Activated naive CD8-positive, alpha-beta T cell (primary cell): ENCODE measurements around the gene TAS1R2.
"Not testable (repeated sequence)": the region's sequence is repeated elsewhere in the genome, so short reads cannot be mapped to it uniquely, and the experiment has no call there.

ENCODE experiments used
- H3K27ac Mint-ChIP-seq: one replicate; pipeline ENCODE4 v1.8.0; 2021; ENCODE audit warnings: mixed read lengths
- H3K27me3 Mint-ChIP-seq: one replicate; pipeline ENCODE4 v1.8.0; 2021; ENCODE audit warnings: mixed read lengths
- H3K36me3 Mint-ChIP-seq: one replicate; pipeline ENCODE4 v1.8.0; 2021; ENCODE audit warnings: mixed read lengths
- H3K4me1 Mint-ChIP-seq: one replicate; pipeline ENCODE4 v1.8.0; 2021; ENCODE audit warnings: low read depth, mixed read lengths
- H3K4me3 Mint-ChIP-seq: one replicate; pipeline ENCODE4 v1.8.0; 2021; ENCODE audit warnings: mild to moderate bottlenecking, mixed read lengths
- H3K9me3 Mint-ChIP-seq: one replicate; pipeline ENCODE4 v1.8.0; 2021; ENCODE audit warnings: low read depth, mixed read lengths

TAS1R2 gene

DNA sequence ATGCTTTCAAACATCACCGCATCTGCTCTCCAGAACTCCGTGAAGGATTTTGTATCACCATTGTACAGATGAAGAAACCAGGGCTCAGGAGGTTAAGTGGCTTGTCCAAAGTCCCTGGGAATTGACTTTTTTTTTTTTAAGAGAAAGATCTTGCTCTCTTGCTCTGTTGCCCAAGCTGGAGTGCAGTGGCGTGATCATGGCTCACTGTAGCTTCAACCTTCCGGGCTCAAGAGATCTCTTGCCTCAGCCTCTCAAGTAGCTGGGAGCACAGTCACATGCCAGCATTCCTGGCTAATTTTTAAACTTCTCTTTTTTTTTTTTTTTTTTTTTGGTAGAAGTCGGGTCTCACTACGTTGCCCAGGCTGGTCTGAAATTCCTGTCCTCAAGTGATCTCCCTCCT lies 6.9 kb upstream of the TAS1R2 start:
- Mint-ChIP-seq H3K27ac (no peak overlapping the region), H3K9me3 (no peaks in the 10 kb centered on the region), H3K27me3 (peaks cover 4% of the 10 kb centered on the region), H3K36me3 (no peaks in the 10 kb centered on the region), H3K4me1 (no peaks in the 10 kb centered on the region), H3K4me3 (no peak overlapping the region)

DNA sequence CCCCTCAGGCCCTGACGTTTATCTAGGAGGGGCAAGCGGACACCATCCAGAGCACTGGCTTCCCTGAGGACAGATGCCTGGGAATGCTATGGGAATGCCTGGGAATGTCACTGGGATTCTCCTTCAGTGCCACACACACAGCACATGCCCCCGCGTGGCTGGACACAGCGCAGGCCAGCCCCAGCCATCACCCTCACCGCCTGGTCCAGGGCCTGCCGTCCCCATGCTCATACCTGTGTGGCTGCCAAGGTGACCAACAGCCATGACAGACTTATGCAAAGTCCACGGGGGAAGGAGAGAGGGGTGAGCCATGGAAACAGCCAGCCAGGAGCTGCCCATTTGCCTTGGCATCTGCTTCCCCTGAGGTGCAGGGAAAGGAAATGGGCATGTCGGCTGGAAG lies 5.7 kb upstream of the TAS1R2 start:
- H3K4me3 Mint-ChIP-seq: no peak overlapping the region
- H3K36me3 Mint-ChIP-seq: no peaks in the 10 kb centered on the region
- H3K27ac Mint-ChIP-seq: no peak overlapping the region
- H3K4me1 Mint-ChIP-seq: no peaks in the 10 kb centered on the region
- no peaks in the 10 kb centered on the region for H3K9me3 Mint-ChIP-seq
- H3K27me3 Mint-ChIP-seq: peaks cover 4% of the 10 kb centered on the region

DNA sequence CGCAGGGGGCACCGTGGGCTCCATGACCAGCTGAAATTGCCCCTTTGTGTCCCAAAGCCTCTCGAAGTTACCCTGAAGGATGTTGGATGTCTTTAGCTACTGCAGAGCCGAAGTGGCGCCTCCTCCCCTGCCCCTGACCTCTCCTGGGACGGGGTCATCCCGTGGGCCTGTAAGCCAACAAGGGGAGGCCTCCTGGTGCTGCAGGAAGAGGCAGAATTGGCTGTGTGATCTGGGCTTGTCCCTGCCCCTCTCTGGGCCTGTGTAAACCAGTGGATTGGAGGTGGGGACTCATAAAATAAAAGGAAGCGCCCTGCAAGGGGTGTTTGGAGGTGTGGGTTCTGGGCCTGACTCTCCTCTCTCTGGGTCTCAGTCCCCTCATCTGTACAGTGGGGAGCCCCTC lies 2.1 kb upstream of the TAS1R2 start:
- Mint-ChIP-seq H3K27ac (no peak overlapping the region), H3K4me3 (no peak overlapping the region), H3K9me3 (no peaks in the 10 kb centered on the region), H3K4me1 (no peaks in the 10 kb centered on the region), H3K36me3 (no peaks in the 10 kb centered on the region), H3K27me3 (peaks cover 1% of the 10 kb centered on the region)

DNA sequence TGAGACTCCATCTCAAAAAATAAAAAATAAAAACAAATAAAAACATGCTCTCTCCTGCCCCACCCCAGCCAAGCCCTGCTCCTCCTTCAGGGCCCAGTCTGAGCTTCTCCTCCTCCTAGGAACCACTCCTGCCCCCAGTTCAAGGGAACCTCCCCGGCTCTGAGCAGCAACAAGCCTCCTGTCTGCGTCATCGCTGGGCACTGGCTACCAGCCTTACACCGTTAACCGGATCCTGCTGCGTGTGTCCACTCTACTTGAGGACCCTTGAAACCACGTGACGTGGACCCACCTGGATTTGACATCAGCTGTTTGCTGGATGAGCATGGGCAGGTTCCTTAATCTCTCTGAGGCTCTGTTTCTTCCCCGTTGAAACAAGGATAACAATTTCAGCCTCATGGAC lies 1.6 kb upstream of the TAS1R2 start:
- Mint-ChIP-seq H3K27me3 (peaks cover 1% of the 10 kb centered on the region), H3K27ac (no peak overlapping the region), H3K9me3 (no peaks in the 10 kb centered on the region)

DNA sequence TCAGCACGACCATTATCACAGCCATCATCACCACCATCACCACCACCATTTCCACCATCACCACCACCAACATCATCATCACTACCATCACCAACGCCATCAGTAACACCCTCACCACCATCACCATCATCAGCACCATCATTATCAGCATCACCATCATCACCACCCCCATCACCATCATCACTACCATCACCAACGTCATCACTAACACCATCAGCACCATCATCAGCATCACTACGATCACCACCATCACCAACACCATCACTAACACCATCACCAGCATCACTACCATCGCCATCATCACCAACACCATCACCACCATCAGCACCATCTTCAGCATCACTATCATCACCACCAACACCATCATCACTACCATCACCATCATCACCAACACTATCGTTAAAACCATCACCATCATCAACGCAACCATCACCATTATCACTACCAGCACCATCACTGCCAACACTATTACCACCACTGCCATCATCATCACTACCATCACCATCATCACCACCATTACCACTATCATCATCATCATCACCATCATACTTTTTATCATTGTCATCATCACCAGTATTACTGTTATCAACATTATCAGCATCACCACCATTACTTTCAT lies 1.3 kb downstream of the TAS1R2 start:
- Mint-ChIP-seq H3K4me3 (no peak overlapping the region), H3K36me3 (no peaks in the 10 kb centered on the region), H3K27ac (no peak overlapping the region), H3K27me3 (peaks cover 1% of the 10 kb centered on the region), H3K4me1 (no peaks in the 10 kb centered on the region), H3K9me3 (no peaks in the 10 kb centered on the region)

More for the DNA sequence above, 1.6 kb upstream of the TAS1R2 start:
- no peaks in the 10 kb centered on the region for H3K4me1 Mint-ChIP-seq
- no peaks in the 10 kb centered on the region for H3K36me3 Mint-ChIP-seq
- H3K4me3 Mint-ChIP-seq: no peak overlapping the region

DNA sequence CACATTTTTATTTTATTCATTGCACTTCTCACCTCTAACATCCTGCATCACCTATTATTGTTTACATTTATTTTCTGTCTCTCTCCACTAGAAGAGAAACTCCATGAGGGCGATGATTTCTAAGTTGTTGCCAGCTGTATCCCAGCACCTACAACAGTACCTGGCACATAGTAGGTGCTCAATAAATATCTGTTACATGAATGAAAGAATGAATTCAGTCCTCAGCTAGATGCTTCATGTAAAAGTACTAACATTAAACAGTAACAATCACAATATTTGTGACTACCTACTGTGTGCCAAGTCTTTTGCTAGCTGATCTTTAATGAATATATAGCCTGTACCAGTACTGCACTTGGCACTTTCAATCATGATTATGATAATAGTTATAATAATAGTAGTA lies 3.0 kb downstream of the TAS1R2 start:
- no peaks in the 10 kb centered on the region for H3K36me3 Mint-ChIP-seq
- H3K4me3 Mint-ChIP-seq: no peak overlapping the region
- H3K27ac Mint-ChIP-seq: no peak overlapping the region
- H3K4me1 Mint-ChIP-seq: no peaks in the 10 kb centered on the region
- no peaks in the 10 kb centered on the region for H3K27me3 Mint-ChIP-seq
- H3K9me3 Mint-ChIP-seq: no peaks in the 10 kb centered on the region

DNA sequence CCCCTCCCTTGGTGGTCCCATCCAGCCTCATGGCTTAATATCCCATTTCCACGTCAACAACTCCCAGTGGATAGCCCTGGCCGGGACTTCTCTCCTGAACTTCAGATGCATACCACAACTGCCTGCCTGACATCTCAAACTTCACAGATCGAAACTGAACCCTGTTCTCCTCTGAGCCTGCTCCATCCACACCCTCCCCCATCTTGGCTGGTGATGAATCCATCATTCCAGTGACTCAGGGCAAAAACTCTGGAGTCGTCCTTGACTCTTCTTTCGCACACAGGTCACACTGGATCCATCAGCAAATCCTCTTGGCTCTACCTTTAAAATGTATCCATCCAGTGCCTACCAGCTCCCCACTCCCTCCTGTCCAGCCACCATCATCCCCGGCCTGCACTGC lies 3.9 kb downstream of the TAS1R2 start:
- Mint-ChIP-seq H3K9me3 (no peaks in the 10 kb centered on the region), H3K27ac (no peak overlapping the region), H3K4me1 (no peaks in the 10 kb centered on the region), H3K4me3 (no peak overlapping the region), H3K36me3 (no peaks in the 10 kb centered on the region), H3K27me3 (no peaks in the 10 kb centered on the region)

DNA sequence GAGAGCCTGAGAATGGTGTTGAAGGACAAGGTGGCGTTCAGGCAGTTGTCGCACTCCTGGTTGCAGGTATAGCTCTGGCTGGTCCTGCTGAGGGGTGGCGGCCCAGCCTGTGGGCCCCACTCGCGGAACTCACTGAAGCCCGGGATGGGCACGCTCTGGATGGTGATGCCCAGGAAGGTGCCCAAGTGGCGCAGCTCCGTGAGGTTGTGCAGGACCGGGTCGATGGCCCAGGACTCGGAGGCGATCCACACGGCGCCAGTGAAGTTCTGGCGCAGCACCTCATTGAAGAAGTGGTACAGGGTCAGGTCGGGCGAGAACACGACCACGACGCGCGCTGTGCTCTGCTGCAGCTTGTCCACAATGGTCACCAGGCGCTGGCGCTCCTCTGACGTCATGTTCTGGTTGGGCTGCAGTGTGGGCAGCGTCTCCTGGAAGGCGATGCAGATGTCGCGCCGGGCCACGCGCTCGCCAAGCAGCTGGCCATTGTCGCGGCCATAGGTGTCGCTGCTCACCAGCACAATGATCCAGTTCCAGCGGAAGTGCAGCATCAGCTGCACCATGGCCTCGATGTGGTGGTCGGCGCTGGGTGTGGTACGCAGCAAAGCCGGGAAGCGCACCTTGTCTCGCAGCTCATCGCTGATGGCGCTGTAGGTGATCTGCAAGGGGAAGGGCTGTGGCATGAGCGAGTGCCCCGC lies 5.0 kb downstream of the TAS1R2 start:
- Mint-ChIP-seq H3K9me3 (no peaks in the 10 kb centered on the region), H3K27me3 (no peaks in the 10 kb centered on the region), H3K4me1 (no peaks in the 10 kb centered on the region), H3K4me3 (no peak overlapping the region), H3K36me3 (no peaks in the 10 kb centered on the region), H3K27ac (no peak overlapping the region)

DNA sequence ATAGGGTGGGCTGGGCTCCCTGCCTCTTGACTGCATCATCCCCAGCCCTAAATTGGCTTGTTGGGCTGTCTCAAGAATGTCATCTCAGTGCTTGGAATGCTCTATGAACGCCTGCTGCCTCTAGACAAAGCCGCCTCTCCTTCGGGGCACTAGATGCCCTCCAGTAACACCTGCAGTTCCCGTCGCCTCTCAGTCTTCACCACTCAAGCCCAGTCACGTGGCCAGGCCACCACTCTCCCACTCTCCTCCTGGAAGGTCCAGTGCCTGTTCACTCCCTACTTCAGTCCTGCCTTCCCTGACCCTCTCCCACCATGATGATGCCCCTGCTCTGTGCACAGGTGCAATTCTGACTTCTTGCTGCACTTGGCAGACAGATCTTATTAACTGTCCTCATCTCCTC lies 7.0 kb downstream of the TAS1R2 start:
- Mint-ChIP-seq H3K27me3 (no peaks in the 10 kb centered on the region), H3K36me3 (no peaks in the 10 kb centered on the region), H3K4me3 (no peak overlapping the region), H3K27ac (no peak overlapping the region), H3K9me3 (no peaks in the 10 kb centered on the region), H3K4me1 (no peaks in the 10 kb centered on the region)

DNA sequence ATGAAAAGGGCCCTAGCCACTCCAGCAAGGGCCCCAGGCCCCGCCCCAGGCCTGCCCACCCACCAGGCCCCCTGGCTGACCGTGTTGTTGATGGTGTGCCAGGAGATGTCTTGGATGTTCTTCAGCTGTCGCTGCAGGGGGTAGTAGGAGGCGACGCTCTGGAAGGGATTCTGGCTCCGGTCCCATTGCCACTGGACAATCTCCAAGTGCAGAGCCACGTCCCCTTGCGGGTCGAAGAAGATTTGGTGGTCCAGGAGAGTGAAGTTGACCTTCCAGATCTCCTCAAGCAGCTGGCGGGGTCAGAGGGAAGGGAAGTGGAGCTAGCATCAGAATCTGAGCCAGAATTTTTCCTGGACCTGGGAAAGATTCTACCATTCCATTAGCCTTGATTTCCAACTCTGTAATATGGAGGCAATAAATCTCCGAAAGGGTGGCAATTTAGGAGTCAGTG lies 10.2 kb downstream of the TAS1R2 start:
- Mint-ChIP-seq H3K9me3 (peaks cover under 1% of the 10 kb centered on the region), H3K4me1 (no peaks in the 10 kb centered on the region), H3K27ac (no peak overlapping the region), H3K27me3 (no peaks in the 10 kb centered on the region), H3K36me3 (no peaks in the 10 kb centered on the region), H3K4me3 (no peak overlapping the region)

DNA sequence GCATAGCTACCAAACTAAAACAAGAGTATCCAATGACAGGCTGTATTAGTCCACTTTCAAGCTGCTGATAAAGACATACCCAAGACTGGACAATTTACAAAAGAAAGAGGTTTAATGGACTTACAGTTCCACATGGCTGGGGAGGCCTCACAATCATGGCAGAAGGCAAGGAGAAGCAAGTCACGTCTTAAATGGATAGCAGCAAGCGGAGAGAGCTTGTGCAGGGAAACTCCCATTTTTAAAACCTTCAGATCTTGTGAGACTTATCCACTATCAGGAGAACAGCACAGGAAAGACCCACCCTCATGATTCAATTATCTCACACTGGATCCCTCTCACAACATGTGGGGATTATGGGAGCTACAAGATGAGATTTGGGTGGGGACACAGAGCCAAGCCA lies 11.7 kb downstream of the TAS1R2 start:
- not testable (repeated sequence) for H3K27ac Mint-ChIP-seq, H3K9me3 Mint-ChIP-seq

DNA sequence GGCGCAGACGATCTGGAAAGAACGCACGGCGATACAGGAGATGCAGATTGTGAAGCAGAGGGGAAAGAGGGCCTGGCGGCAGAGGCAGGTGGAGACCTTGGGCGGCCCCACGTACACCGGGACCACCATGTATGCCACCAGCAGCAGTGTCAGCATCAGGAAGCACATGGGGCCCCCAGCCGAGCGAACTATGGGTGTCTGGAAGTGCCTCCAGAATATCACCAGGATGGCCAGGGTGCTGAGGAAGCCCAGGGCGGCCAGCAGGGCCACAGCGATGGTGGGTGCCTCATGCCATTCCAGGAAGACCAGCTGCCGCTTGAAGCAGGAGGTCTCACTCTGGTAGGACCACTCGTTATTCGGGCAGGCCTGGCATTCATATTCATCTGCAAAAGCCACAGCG lies 19.3 kb downstream of the TAS1R2 start:
- no peaks in the 10 kb centered on the region for H3K36me3 Mint-ChIP-seq
- peaks cover 10% of the 10 kb centered on the region for H3K27me3 Mint-ChIP-seq

More for the DNA sequence above, 11.7 kb downstream of the TAS1R2 start:
- H3K4me3 Mint-ChIP-seq, H3K4me1 Mint-ChIP-seq, H3K27me3 Mint-ChIP-seq, H3K36me3 Mint-ChIP-seq: not testable (repeated sequence)

DNA sequence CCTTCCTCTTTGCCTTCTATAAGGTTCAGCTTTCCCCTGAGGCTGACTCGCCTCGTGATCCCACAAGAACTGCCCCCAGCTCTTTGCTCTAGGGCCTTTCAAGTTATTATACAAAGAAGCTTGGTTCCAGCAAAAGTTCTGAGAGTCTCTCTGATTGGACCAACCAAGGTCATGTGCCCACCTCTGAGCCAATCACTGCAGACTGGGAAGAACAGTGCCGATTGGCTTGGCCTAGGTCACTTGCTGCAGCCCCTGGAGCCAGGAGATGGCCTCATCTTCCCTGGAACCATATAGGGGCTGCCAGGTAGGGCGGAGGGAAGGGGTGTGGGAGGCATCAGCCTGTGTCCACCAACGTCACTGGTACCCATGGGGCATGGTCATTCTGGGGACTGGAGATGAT lies 22.8 kb downstream of the TAS1R2 start:
- H3K9me3 Mint-ChIP-seq: no peaks in the 10 kb centered on the region
- H3K36me3 Mint-ChIP-seq: no peaks in the 10 kb centered on the region
- H3K27me3 Mint-ChIP-seq: peaks cover 7% of the 10 kb centered on the region
- no peaks in the 10 kb centered on the region for H3K4me1 Mint-ChIP-seq
- no peak overlapping the region for H3K4me3 Mint-ChIP-seq
- no peak overlapping the region for H3K27ac Mint-ChIP-seq

More for the DNA sequence above, 19.3 kb downstream of the TAS1R2 start:
- no peaks in the 10 kb centered on the region for H3K4me1 Mint-ChIP-seq
- no peak overlapping the region for H3K27ac Mint-ChIP-seq
- H3K9me3 Mint-ChIP-seq: peaks cover 6% of the 10 kb centered on the region
- H3K4me3 Mint-ChIP-seq: no peak overlapping the region

DNA sequence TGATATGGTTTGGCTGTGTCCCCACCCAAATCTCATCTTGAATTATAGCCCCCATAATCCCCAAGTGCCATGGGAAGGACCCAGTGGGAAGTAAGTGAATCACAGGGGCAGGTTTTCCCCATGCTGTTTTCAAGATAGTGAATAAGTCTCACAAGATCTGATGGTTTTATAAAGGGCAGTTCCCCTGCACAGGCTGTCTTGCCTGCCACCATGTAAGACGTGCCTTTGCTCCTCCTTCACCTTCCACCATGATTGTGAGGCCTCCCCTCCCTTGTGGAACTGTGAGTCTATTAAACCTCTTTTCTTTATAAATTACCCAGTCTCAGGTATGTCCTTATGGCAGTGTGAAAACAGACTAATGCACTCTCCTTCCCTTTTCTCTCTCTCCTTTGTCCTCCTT lies 27.1 kb downstream of the TAS1R2 start:
- not testable (repeated sequence) for H3K27ac Mint-ChIP-seq, H3K27me3 Mint-ChIP-seq, H3K4me3 Mint-ChIP-seq, H3K36me3 Mint-ChIP-seq, H3K9me3 Mint-ChIP-seq, H3K4me1 Mint-ChIP-seq

DNA sequence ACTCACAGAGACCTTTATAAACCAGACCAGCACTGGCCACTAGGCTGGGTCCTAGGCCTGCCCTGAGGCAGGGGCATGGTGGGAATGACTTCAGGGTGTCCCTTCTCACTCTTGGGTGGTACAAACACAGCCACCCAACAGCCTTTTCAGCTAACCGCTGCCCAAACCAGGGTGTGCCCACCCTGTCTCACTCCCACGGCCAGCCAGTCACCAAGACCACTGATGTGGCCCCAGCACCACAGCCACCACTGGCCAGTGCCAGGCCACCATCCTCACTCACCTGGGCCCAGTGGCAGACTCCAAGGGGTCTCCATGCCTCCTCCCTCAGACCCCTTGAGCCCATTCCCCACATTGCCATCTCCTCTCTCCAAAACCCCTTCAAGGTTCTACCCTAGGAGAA lies 27.8 kb downstream of the TAS1R2 start:
- Mint-ChIP-seq H3K4me1 (no peaks in the 10 kb centered on the region), H3K27me3 (peaks cover 3% of the 10 kb centered on the region), H3K36me3 (no peaks in the 10 kb centered on the region), H3K27ac (no peak overlapping the region), H3K4me3 (no peak overlapping the region), H3K9me3 (no peaks in the 10 kb centered on the region)

DNA sequence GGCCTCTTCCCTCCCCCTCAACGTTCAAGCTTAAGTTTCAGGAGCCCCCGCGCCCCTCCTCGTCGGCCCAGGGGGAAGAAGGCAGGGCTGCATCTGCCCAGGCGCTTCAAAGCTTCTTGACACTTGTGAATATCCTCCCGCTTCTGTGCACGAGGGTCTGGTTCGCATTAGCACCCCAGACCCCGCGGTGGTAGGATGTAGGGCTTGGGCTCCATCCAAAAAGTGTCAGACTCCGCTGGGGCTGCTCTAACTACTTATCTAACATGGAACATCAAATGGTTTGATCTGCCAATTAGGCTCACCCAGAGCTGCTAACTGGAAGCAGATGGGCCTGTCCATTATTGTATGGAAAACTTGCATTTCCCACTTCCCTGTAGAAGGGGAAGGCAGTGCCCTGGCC lies 28.9 kb downstream of the TAS1R2 start:
- Mint-ChIP-seq H3K4me1 (no peaks in the 10 kb centered on the region), H3K9me3 (no peaks in the 10 kb centered on the region), H3K4me3 (no peak overlapping the region), H3K27me3 (peaks cover 6% of the 10 kb centered on the region), H3K36me3 (no peaks in the 10 kb centered on the region), H3K27ac (no peak overlapping the region)
